ENCODE measurements around the gene JAML. TPM values are rescaled to one million over a fixed set of nuclear protein-coding genes. Genes with fewer than 3 reads are reported as not detected.

Gene JAML
- total RNA-seq, 1 donor from 2014 or later: 0.19 TPM

GRCh38 chr11:118258410-118258809 is 33.6 kb upstream of the JAML start:
- Mint-ChIP-seq H3K36me3 (peaks cover 18% of the 10 kb centered on the region), H3K27me3 (peaks cover 6% of the 10 kb centered on the region), H3K27ac (peak overlapping the region; percentile 6), H3K4me3 (peak overlapping the region; percentile 55), H3K4me1 (ENCODE audit: unreplicated experiment) (peaks cover 9% of the 10 kb centered on the region), H3K9me3 (no peaks in the 10 kb centered on the region)
- TF ChIP-seq CTCF (conservative IDR thresholded peaks at IDR 0.05): peak; percentile 48
- no peak for DNase-seq (ENCODE audit: extremely low spot score, unreplicated experiment)

DNA sequence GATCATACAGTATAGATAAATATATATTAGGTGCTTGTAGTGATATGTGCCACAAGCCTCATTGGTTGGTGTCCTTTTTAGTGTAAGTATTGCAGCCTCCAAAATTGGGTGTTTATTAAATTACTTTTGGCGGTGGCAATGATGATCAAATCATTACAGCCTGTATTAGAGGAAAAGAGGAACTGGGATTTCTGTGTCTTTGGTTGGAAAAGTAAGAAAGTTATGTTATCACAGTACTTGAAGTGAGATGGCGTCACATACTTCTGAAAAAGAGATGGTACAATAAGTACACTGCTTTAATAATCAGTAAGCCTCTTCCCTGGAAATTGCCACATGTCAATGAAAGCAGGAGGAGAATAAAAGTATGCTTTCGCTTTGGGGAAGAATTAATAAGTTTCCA is 27.9 kb upstream of the JAML start:
- no peak for TF ChIP-seq CTCF (conservative IDR thresholded peaks at IDR 0.05)
- Mint-ChIP-seq H3K9me3 (no peaks in the 10 kb centered on the region), H3K27ac (peak overlapping the region; percentile 100), H3K36me3 (peaks cover 4% of the 10 kb centered on the region), H3K27me3 (peaks cover 20% of the 10 kb centered on the region), H3K4me3 (peak overlapping the region; percentile 97), H3K4me1 (ENCODE audit: unreplicated experiment) (peaks cover 9% of the 10 kb centered on the region)
- no peak for DNase-seq (ENCODE audit: extremely low spot score, unreplicated experiment)

GRCh38 chr11:118251858-118252652 is 27.2 kb upstream of the JAML start, which contains the start of gene MPZL3:
MPZL3 (minus strand) TSS chr11:118252365; CDS start chr11:118252294, 71 bp downstream.
- TF ChIP-seq CTCF (conservative IDR thresholded peaks at IDR 0.05): no peak
- Mint-ChIP-seq H3K9me3 (no peaks in the 10 kb centered on the region), H3K27me3 (peaks cover 26% of the 10 kb centered on the region)

DNA sequence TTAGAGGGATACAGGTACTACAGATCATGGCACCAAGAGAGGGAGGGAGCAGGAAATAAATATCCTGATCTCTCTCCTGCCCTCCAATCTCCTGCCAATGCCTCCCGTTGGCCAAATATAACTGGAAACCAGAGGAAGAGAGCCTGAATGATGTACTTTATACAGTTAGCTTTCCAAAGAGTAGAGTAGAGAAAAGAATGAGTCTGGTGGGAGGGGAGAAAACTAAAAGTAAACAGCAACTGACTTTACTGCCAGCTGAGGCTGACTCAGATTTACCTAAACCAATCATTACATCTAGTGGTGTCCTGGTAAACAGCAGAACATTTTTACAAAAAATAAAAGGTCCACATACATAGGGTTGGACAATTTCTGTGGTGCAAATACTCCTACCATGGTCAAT is 22.2 kb upstream of the JAML start:
- DNase-seq (ENCODE audit: extremely low spot score, unreplicated experiment): no peak
- Mint-ChIP-seq H3K9me3 (no peaks in the 10 kb centered on the region), H3K36me3 (peaks cover 6% of the 10 kb centered on the region), H3K27me3 (peaks cover 51% of the 10 kb centered on the region), H3K27ac (peak overlapping the region; percentile 55), H3K4me1 (ENCODE audit: unreplicated experiment) (peaks cover 9% of the 10 kb centered on the region), H3K4me3 (no peak overlapping the region)
- no peak for TF ChIP-seq CTCF (conservative IDR thresholded peaks at IDR 0.05)

More at GRCh38 chr11:118251858-118252652, 27.2 kb upstream of the JAML start, which contains the start of gene MPZL3:
- Mint-ChIP-seq H3K4me3 (peak within 1 kb of the TSS; percentile 97), H3K36me3 (peaks cover 2% of the 10 kb centered on the region), H3K27ac (peak within 1 kb of the TSS; percentile 100), H3K4me1 (ENCODE audit: unreplicated experiment) (peaks cover 9% of the 10 kb centered on the region)
- DNase-seq (ENCODE audit: extremely low spot score, unreplicated experiment): peak; percentile 81

- Mint-ChIP-seq H3K36me3 (peaks cover 6% of the 10 kb centered on the region), H3K4me3 (no peak overlapping the region), H3K4me1 (ENCODE audit: unreplicated experiment) (peaks cover 8% of the 10 kb centered on the region), H3K9me3 (no peaks in the 10 kb centered on the region), H3K27me3 (peaks cover 51% of the 10 kb centered on the region), H3K27ac (peak overlapping the region; percentile 14)
- DNase-seq (ENCODE audit: extremely low spot score, unreplicated experiment): no peak
- no peak for TF ChIP-seq CTCF (conservative IDR thresholded peaks at IDR 0.05)
Observed at GRCh38 chr11:118245936-118246562, 21.2 kb upstream of the JAML start.
